SU-DHL-6 (cell line): ENCODE results near the gene DNAH14.

Experiments
- EZH2phosphoT487 ChIP-seq: fragments of 200-600 bp; sonication (generic), shearing (Covaris generic); conservative IDR thresholded peaks from 2 replicates; pipeline ENCODE4 v1.6.1; 2018; ENCODE audit warnings: mild to moderate bottlenecking, antibody characterized with exemption, low read length, moderate library complexity, mixed read lengths
- TF ChIP-seq, protein P1 (sequence below): fragments of 200-600 bp; sonication (generic); IDR thresholded peaks from one replicate; pipeline ENCODE4 v1.5.1; 2017; ENCODE audit warnings: antibody characterized with exemption, mild to moderate bottlenecking, low read length, moderate library complexity; ENCODE audit not compliant: insufficient read depth, poor library complexity, severe bottlenecking

- no peak for TF ChIP-seq EZH2phosphoT487
- TF ChIP-seq, protein P1, sequence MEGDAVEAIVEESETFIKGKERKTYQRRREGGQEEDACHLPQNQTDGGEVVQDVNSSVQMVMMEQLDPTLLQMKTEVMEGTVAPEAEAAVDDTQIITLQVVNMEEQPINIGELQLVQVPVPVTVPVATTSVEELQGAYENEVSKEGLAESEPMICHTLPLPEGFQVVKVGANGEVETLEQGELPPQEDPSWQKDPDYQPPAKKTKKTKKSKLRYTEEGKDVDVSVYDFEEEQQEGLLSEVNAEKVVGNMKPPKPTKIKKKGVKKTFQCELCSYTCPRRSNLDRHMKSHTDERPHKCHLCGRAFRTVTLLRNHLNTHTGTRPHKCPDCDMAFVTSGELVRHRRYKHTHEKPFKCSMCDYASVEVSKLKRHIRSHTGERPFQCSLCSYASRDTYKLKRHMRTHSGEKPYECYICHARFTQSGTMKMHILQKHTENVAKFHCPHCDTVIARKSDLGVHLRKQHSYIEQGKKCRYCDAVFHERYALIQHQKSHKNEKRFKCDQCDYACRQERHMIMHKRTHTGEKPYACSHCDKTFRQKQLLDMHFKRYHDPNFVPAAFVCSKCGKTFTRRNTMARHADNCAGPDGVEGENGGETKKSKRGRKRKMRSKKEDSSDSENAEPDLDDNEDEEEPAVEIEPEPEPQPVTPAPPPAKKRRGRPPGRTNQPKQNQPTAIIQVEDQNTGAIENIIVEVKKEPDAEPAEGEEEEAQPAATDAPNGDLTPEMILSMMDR = no peak
These were observed 15.1 kb upstream of the DNAH14 start for GRCh38 chr1:224914292-224914900.
